IPS-20b (cell line): ENCODE measurements around the gene TTC28.

Experiments used
- H3K27ac ChIP-seq: one replicate; pipeline ENCODE4 v1.5.1; 2013; ENCODE audit warnings: low read length
- H3K27me3 ChIP-seq: 2 replicates; pipeline ENCODE4 v1.6.1; 2013; ENCODE audit warnings: mild to moderate bottlenecking, low read length, inconsistent platforms; ENCODE audit not compliant: insufficient read depth
- H3K36me3 ChIP-seq: 2 replicates; pipeline ENCODE4 v1.6.1; 2013; ENCODE audit warnings: low read depth, mild to moderate bottlenecking, inconsistent platforms, low read length, moderate library complexity; ENCODE audit not compliant: insufficient read depth
- H3K4me1 ChIP-seq: 2 replicates; pipeline ENCODE4 v1.6.1; 2013; ENCODE audit warnings: mild to moderate bottlenecking, control low read depth, inconsistent platforms, low read length, moderate library complexity; ENCODE audit not compliant: insufficient read depth
- H3K4me3 ChIP-seq: 2 replicates; pipeline ENCODE4 v1.5.1; 2013; ENCODE audit warnings: mild to moderate bottlenecking, low read length, inconsistent platforms
- H3K9ac ChIP-seq: 2 replicates; pipeline ENCODE4 v1.6.1; 2013; ENCODE audit warnings: low read depth, mild to moderate bottlenecking, inconsistent platforms, low read length, moderate library complexity
- H3K9me3 ChIP-seq: 2 replicates; pipeline ENCODE4 v1.6.1; 2013; ENCODE audit warnings: mild to moderate bottlenecking, low read depth, low read length, inconsistent platforms; ENCODE audit not compliant: insufficient read depth

Gene TTC28

DNA sequence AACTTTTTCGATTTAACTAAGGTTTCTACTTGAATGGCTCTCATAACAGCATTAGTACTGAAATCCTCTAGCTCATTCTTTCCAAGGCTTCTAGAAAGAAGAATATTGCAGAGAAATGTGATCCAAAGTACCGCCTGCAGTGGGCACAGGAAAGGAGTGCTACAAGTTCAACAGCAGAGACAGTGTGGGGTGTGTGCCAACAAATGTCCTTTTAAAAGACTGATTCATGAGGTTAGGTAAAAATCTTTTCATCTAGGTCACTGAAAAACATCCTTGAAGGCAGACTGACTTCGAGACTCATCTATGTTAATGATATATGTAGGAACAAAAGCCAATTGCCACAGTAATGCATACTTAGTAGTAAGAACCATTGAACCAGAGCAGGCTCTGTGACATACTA, 411.5 kb downstream of the TTC28 start:
- Histone ChIP-seq H3K4me3 (no peak overlapping the region), H3K9me3 (no peaks in the 10 kb centered on the region), H3K27ac (no peak overlapping the region), H3K27me3 (no peaks in the 10 kb centered on the region), H3K9ac (no peak overlapping the region), H3K36me3 (no peaks in the 10 kb centered on the region), H3K4me1 (peaks cover 17% of the 10 kb centered on the region; the same call in 1 of the 2 replicates)

DNA sequence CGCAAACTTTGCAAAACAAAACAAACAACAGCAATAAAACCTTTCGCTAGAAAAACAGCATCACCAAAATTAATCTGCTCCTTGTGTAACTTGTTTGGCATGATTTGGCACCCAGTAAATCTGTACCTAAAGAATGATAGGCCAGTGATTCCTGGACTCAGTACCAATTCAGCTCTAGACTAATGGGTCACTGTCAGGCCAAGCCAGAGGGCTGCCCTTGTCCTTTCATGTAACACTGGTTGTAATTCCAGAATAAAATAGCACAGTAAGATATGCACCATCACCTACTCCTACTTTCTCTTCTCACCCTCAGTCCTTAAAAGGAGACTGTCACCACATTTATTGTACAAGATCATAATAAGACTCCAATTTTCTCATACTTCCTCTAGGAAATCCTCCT, 419.0 kb downstream of the TTC28 start:
- no peak overlapping the region for H3K4me3 ChIP-seq
- no peaks in the 10 kb centered on the region for H3K36me3 ChIP-seq
- H3K4me1 ChIP-seq, result no peaks in the 10 kb centered on the region; the same call in 1 of the 2 replicates
- H3K27ac ChIP-seq, result no peak overlapping the region
- H3K9me3 ChIP-seq, result no peaks in the 10 kb centered on the region
- no peaks in the 10 kb centered on the region for H3K27me3 ChIP-seq
- H3K9ac ChIP-seq, result no peak overlapping the region

DNA sequence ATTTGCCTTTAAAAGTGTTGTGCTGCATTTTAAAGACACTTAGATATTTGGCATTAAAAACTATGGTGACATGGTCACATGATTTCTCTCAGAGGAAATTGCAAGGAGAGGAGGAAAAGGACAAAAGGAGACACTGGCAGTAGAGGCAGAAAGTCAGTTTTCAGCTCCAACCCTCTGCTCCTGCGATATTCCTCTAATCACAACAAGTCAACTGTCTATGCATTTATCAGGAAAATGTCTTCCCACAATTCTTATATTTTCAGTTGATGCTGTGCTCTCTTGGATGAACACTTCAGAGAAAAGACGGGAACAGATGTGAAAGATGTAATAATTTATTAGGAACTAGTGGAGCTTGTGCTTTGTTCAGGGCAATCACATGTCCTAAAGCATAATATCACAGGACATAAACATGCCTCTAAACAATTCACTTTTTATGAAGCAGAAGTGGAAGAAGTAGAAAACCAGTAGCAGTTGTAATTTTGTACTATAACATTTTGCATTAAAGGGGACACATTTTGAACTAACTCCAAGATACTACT, 419.8 kb downstream of the TTC28 start:
- Histone ChIP-seq H3K4me1 (no peaks in the 10 kb centered on the region), H3K9me3 (no peaks in the 10 kb centered on the region), H3K4me3 (no peak overlapping the region), H3K27me3 (no peaks in the 10 kb centered on the region), H3K27ac (no peak overlapping the region), H3K36me3 (no peaks in the 10 kb centered on the region), H3K9ac (no peak overlapping the region)

DNA sequence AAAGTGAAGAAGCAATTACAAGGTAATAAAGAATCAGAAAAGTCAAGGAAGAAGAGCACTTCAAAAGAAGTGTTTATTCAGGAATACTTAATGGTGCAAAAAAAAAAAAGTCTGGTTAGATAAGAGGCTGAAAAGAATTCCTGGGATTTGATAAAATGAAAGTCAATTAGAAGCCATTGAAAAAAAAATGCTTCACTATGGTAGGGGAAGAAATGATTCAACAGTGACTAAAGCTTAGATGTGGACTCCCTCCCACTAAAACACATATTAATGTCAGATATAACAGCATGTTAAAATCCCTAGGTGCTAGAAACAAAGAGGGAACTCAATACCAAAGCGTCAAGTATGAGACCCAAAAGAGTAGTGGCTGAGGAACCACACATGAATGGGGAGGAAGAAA, 425.2 kb downstream of the TTC28 start:
- H3K9ac ChIP-seq, result no peak overlapping the region
- no peak overlapping the region for H3K27ac ChIP-seq
- no peaks in the 10 kb centered on the region for H3K4me1 ChIP-seq
- H3K27me3 ChIP-seq, result peaks cover 35% of the 10 kb centered on the region
- no peaks in the 10 kb centered on the region for H3K9me3 ChIP-seq
- H3K36me3 ChIP-seq, result no peaks in the 10 kb centered on the region
- no peak overlapping the region for H3K4me3 ChIP-seq

DNA sequence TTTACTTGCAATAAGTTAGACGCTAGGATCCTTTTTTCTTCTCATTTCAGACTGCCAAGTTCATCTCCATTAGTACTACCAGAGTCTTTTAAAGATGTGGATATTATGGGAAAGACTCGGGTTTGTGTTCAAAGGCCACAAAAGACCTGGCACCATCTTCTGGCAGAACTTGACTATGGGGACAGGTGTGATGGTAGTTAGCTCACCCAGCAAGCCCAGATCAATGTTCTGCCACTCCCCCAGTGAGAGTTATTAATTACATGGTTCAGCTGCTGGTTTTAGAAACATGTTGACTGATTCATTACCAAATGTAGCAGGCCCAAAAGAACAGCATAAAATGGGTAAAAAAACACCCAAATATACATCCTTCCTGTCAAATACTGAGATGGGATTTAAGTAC, 427.1 kb downstream of the TTC28 start:
- no peak overlapping the region for H3K27ac ChIP-seq
- no peak overlapping the region for H3K4me3 ChIP-seq
- H3K9me3 ChIP-seq, result no peaks in the 10 kb centered on the region
- H3K27me3 ChIP-seq, result peaks cover 52% of the 10 kb centered on the region
- H3K9ac ChIP-seq, result no peak overlapping the region
- no peaks in the 10 kb centered on the region for H3K36me3 ChIP-seq
- H3K4me1 ChIP-seq, result no peaks in the 10 kb centered on the region

DNA sequence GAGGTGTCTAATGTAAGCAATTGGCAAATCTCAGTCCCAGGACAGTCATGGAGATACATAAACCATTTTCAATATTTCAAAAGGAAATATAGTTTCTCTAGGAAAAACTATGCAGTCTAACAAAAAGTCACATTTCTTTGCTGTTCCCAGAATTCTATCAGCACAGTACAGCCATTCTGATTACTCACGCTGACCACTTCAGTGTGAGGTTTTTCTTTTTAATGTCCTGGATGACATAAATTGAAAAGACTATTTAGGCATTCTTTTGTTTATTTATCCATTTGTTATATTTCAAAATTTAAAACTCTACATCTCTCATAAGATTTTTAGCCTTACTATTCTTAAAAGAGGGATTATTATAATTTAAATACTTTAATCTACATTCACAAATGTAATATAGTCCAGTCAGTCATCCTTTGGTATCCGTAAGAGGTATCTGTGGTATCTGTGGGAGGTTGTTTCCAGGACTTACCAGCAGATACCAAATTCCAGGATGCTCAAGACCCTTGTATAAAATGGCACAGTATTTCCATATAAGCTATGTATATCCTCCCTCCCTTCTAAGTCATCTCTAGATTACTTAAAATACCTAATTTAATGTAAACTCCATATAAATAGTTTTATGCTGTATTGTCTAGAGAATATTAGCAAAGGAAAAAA, 429.5 kb downstream of the TTC28 start:
- Histone ChIP-seq H3K9ac (no peak overlapping the region), H3K27me3 (peaks cover 75% of the 10 kb centered on the region), H3K36me3 (no peaks in the 10 kb centered on the region)

DNA sequence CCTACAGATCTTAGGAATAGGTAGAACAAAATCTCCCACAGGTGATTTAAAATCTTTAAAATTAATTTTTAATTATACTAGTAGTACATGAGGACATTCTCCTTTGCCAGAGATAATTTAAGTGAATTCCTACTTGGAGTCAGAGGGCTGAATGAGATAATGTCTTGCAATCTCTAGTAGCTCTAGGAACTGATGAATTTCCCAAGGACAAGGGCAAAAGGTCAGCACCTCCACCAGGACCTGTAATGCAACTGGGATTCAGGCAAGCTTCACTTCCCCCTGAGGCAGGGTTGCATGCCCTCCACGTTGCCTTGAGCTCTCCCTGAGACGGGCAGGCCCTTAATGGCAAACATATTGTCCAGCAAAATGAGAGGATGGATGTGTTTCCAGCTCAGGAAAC, 430.2 kb downstream of the TTC28 start:
- H3K27me3 ChIP-seq, result peaks cover 81% of the 10 kb centered on the region
- H3K9ac ChIP-seq, result no peak overlapping the region
- H3K27ac ChIP-seq, result no peak overlapping the region
- peaks cover 6% of the 10 kb centered on the region; the same call in 1 of the 2 replicates for H3K4me1 ChIP-seq
- H3K4me3 ChIP-seq, result no peak overlapping the region
- no peaks in the 10 kb centered on the region for H3K9me3 ChIP-seq
- H3K36me3 ChIP-seq, result no peaks in the 10 kb centered on the region

More for the DNA sequence above, 429.5 kb downstream of the TTC28 start:
- H3K4me3 ChIP-seq, result no peak overlapping the region
- peaks cover 6% of the 10 kb centered on the region; the same call in 1 of the 2 replicates for H3K4me1 ChIP-seq
- no peak overlapping the region for H3K27ac ChIP-seq
- no peaks in the 10 kb centered on the region for H3K9me3 ChIP-seq

DNA sequence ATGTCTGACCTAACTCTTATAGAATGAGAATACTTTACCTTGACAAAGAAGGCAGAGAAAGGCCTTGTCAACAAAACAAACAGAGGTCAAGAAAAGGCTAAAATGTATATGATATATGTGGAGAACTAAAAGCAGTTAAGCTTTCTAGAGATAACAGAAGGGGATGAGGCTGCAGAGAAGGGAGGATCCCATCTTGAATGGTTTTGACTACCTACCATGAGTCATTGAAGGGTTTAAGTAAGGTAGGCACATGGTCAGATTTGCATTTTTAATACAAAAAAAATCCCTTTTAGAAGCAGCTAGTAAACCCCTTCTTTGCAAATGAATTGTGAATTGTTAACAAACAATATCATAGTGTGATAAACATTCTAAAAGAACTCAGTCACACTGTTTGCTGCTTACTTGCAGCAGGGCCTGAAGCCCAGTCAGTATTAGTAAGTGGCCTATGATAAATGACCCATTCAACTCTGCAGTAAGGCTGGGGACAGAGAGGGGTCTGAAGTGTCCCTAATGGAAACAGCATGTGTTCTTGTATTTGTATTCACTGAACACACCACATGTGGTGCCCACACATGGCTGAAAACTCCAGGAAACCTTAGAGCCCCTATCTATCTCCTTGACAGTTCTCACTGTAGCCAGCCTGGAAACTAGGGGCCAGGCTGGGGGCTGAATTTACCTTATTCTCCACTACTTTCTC, 431.8 kb downstream of the TTC28 start:
- Histone ChIP-seq H3K4me3 (no peak overlapping the region), H3K36me3 (no peaks in the 10 kb centered on the region), H3K4me1 (peaks cover 6% of the 10 kb centered on the region; the same call in 1 of the 2 replicates), H3K27me3 (peaks cover 80% of the 10 kb centered on the region), H3K9ac (no peak overlapping the region), H3K9me3 (no peaks in the 10 kb centered on the region), H3K27ac (no peak overlapping the region)

DNA sequence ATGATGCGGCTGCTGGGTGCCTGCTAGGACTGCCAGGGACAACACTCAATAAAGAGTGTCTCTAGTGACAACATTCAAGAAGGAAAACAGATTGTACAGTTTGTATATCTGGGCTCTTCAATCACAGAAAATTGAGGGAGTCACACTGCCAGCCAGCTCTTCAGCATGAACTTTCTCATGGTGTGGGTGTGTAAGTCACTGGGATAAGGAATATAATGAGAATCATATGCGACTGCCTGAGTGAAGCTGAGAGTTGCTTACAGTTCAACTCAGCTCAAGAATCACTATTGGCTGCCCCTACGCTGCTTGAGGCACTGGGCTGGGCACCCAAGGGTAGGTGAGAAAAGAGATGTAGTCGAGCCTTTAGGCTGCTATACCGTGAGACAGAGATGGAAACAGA, 432.5 kb downstream of the TTC28 start:
- Histone ChIP-seq H3K9me3 (no peaks in the 10 kb centered on the region), H3K36me3 (no peaks in the 10 kb centered on the region), H3K9ac (no peak overlapping the region), H3K27me3 (peaks cover 73% of the 10 kb centered on the region), H3K4me1 (peaks cover 6% of the 10 kb centered on the region; the same call in 1 of the 2 replicates), H3K4me3 (no peak overlapping the region), H3K27ac (no peak overlapping the region)

DNA sequence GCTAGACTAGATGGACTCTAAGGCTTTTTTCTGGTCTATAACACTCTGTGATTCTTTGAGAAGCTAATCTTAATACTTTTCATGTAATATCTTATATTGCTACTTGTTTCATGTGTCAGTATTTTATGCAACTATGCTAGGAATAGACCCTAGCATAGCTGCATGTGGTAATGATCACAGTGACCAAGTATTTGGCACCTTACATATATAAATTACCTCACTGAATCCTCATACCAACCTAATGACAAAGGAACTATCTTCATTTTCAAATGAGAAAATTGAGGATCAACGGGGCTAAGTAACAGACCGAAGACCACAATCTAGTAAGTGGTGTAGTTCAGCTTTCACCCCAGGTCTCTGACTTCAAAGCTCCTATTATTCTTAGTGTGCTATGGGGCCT, 433.2 kb downstream of the TTC28 start:
- Histone ChIP-seq H3K27ac (no peak overlapping the region), H3K4me3 (no peak overlapping the region), H3K27me3 (peaks cover 66% of the 10 kb centered on the region), H3K9ac (no peak overlapping the region), H3K36me3 (no peaks in the 10 kb centered on the region), H3K9me3 (no peaks in the 10 kb centered on the region), H3K4me1 (peaks cover 6% of the 10 kb centered on the region; the same call in 1 of the 2 replicates)

DNA sequence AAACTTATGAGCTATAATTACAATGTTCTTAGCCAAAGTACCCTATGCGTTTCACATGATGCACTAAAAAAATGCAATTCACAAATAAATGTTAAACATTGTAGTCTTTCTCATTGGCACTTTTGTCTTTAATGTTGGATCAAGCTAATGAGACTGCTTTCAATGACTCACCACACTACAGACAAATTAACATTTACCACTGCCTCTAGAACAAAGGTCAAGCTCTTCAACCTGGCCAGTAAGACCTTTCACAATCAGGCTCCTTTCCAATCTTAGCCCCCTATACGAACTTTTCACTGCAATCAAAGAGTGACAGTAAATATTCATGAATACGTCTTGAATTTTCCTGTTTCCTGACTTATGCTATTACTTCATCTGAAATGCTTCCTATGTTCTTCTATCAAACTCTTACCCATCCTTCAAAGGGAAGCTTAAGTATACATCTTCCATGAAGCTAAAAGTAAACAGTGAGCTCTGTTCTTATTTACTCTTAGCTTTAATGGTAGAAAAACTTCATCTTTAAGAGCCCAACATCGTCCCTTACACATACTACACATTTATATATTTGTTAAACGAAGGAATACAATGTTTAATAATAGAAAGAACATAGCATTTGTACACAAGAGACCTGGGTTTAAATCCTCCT, 433.9 kb downstream of the TTC28 start:
- Histone ChIP-seq H3K27me3 (peaks cover 59% of the 10 kb centered on the region), H3K36me3 (no peaks in the 10 kb centered on the region), H3K27ac (no peak overlapping the region), H3K9me3 (no peaks in the 10 kb centered on the region), H3K4me1 (peaks cover 6% of the 10 kb centered on the region; the same call in 1 of the 2 replicates), H3K9ac (no peak overlapping the region), H3K4me3 (no peak overlapping the region)
